GM18870 (cell line): Measurements from ENCODE around the gene ZMYM2.
A peak's percentile ranks its signal among the peaks of the same experiment; 100 is the strongest.

ENCODE experiments used
- ATAC-seq: cut with Tn5 transposase; IDR thresholded peaks from one replicate; pipeline ENCODE4 v1.9.1; 2021; ENCODE audit warnings: moderate library complexity; ENCODE audit not compliant: unreplicated experiment

The ZMYM2 gene

GRCh38 chr13:20044086-20044485 is 85.6 kb downstream of the ZMYM2 start:
- no peak for ATAC-seq

DNA sequence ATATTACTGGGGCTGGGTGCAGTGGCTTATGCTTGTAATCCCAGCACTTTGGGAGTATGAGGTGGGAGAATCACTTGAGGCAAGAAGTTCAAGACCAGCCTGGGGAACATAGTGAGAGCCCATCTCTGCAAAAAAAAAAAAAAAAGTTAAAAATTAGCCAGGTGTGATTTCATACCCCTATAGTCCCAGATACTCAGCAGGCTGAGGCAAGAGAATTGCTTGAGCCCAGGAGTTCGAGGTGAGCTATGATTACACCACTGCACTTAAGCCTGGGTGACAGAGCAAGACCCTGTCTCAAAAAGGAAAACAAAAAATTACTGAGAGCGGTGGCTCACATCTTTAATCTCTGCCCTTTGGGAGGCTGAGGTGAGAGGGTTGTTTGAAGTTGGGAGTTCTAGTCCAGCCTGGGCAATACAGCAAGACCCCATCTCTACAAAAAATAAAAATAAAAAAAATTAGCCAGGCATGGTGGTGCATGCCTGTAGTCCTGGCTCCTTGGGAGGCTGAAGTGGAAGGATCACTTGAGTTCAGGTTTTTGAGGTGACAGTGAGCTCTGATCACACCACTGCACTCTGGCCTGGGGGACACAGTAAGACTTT is 87.5 kb downstream of the ZMYM2 start:
- no peak for ATAC-seq

DNA sequence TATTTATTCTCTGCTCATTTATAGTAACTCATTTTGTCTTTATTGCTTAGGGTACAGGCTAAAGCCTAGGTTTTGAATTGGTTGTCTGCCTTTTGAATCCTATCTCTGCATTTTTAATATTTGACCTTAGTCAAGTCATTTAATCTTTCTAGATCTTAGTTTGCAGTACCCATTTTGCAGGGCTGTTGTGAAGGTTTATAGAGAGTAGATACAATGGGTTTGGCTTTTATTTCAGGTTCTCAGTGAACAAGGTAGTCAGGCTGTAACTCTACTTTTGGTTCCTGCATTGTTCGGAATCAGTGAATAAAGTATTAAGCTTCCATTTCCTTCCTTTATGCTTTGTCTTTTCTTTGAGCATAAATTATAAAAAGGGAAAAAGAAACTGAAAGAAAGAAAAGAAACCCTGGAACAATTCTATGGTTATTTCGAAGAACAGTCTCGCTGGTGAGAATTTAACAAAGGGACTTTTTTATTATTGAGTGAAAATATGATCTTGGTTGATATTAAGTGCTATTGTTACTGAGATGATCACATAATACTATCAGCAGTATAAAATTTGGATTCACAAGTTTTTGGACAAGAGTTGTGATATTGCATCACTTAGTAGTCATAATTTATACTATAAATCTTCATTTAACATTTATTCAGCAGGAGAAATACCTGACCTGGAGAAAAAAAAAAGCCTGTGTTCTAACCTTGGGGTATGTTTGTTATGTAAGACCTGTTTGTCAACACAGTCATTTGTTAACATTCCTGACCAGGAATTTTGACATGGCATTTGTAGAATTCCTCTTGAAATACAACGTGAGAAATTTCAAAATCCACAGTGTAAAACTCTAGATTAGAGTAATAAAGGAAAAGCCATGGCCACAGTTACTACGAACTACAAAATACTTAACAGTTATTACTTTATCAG is 91.3 kb downstream of the ZMYM2 start:
- ATAC-seq: no peak

DNA sequence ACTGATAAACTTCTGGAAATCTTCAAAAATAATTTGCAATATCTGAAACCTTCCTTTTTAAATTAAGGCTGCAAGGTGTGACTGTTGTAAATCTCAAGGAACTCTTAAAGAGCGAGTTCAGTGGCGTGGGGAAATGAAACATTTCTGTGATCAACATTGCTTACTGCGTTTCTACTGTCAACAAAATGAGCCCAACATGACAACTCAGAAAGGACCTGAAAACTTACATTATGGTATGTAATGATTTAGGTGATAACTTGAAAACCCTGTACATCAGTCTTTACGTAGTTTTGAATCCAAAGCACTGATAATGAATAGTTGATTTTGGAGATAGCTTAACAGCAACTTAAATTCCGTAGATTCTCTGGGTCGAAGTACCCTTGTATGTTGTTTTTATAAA is 92.8 kb downstream of the ZMYM2 start:
- ATAC-seq: no peak

GRCh38 chr13:20053016-20053415 is 94.5 kb downstream of the ZMYM2 start:
- no peak for ATAC-seq

GRCh38 chr13:20053891-20054290 is 95.4 kb downstream of the ZMYM2 start:
- ATAC-seq: no peak

DNA sequence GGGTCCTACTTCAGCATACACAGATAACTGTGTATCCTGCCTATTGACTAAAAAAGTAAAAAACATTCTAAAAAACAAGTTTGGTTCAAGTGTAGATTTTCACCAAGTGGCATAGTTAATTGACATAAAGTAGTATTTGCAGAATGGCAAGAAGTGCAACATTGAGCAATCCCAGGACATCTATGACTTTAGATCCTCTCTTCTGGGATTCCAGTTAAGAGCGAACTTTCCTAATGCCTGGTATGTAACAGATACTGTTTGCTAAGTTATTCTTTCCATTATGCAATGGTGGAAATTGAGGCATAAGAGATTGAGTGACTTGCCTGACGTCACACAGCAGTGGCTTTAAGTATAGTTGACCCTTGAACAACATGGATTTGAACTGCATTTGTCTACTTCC is 96.1 kb downstream of the ZMYM2 start:
- no peak for ATAC-seq

DNA sequence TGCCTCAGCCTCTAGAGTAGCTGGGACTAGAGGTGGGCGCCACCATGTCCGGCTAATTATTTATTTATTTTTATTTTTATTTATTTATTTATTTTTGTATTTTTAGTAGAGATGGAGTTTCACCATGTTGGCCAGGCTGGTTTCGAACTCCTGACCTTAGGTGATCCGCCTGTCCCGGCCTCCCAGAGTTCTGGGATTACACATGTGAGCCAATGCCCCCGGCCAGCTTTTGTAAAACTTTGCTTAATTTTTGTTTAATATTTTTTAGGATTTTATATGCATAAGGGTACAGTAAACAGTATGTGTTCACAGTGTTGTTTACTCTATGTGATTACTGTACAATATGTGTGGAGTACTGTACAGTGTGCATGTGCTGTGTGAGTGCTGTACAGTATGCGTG is 98.7 kb downstream of the ZMYM2 start:
- no peak for ATAC-seq

- ATAC-seq: no peak
Measured at GRCh38 chr13:20057963-20058362, 99.4 kb downstream of the ZMYM2 start.

- ATAC-seq: no peak
Measured at GRCh38 chr13:20058476-20058875, 99.9 kb downstream of the ZMYM2 start.

- no peak for ATAC-seq
Measured at GRCh38 chr13:20064128-20064527, 105.6 kb downstream of the ZMYM2 start.

DNA sequence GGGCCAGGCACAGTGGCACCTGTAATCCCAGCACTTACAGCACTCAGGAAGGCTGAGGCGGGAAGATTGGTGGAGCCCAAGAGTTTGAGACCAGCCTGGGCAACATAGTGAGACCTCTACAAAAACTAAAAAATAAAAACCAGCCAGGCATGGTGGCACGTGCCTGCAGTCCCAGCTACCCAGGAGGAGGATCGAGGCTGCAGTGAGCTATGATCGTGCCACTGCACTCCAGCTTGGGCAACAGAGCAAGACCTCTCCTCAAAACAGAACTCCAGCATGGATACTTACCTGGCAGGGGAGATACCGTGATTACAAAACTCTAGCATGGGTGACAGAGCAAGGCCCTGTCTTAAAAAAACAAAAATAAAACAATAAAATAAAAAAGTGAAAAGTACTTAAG is 107.0 kb downstream of the ZMYM2 start:
- ATAC-seq: no peak

GRCh38 chr13:20069956-20070355 is 111.4 kb downstream of the ZMYM2 start:
- ATAC-seq: no peak

DNA sequence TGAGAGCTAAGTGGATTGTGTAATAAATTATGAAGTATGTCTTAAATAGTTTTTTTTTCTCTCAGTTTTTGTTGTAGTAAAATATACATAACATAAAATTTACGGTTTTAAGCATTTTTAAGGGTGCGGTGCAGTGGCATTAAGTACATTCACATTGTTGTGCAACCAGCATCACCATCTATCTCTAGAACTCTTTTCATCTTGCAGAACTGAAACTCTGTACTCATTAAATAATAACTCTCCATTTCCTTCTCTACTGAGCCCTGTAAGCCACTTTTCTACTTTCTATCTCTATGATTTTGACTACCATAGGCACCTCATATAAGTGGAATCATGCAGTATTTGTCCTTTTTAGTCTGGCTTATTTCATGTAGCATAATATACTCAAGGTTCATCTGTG is 115.2 kb downstream of the ZMYM2 start:
- ATAC-seq: peak; percentile 90

DNA sequence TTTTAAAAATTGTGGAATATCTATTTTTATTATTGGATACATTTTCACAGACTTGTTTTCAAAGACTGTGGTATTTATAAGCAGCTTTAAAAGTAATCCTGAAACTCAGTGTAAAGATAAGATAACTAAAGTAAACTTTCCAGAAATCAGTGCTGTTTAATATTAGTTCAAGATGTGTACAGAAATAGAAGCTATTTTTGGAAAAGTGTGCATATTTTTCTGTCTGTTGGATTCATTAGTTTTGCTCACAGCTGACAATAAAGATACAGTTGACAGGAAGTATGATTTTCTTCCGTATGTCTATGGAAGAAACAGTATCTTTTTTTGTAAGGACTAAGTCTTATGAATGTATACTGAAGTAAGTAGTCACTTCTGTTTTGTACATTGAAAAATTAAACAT is 116.4 kb downstream of the ZMYM2 start:
- ATAC-seq: no peak

- ATAC-seq: no peak
Measured at GRCh38 chr13:20077086-20077485, 118.6 kb downstream of the ZMYM2 start.

DNA sequence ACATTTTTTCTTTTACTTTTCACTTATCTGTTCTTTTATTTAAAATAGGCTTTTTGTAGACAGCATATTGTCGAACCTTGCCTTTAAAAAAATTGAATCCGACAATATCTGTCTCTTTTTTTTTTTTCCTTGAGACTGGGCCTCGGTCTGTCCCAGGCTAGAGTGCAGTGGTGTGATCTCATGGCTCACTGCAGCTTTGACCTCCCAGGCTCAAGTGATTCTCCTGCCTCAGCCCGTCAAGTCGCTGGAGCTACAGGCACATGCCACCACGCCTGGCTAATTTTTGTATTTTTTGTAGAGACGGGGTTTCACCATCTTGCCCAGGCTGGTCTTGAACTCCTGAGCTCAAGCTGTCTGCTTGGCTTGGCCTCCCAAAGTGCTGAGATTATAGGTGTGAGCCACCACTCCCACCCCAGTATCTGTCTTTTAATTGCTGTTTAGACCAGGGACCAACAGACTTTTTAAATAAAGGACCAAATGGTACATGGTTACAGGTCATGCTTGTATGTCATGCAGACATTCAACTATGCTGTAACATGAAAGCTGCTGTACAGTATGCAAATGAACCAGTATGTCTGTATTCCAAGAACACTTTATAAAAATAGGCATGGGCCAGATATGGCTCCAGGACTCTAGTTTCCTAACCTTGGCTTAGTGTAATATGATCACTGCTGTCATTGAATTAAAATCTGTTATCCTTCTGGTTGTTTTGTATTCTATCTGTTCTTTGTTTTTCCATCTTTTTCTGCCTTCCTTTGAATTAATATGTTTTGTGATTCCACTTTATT is 122.0 kb downstream of the ZMYM2 start:
- no peak for ATAC-seq

DNA sequence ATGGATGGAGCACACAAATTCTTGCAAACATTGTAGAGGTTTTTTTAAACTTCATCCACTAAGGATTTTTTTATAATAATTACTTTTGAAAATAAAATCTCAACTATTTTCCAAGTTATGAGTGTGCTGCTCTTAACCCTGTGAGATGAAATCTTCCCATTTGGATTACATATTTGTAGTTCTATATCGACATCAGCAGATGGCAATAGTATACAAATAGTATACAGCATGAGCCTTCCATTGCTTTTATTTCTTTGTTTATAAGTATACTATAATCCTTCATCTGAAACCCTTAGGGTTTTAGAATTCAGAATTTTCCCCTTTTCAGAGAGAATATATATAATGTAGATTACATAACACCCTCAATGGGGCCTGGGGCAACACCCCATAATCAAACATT is 131.8 kb downstream of the ZMYM2 start:
- ATAC-seq: no peak

DNA sequence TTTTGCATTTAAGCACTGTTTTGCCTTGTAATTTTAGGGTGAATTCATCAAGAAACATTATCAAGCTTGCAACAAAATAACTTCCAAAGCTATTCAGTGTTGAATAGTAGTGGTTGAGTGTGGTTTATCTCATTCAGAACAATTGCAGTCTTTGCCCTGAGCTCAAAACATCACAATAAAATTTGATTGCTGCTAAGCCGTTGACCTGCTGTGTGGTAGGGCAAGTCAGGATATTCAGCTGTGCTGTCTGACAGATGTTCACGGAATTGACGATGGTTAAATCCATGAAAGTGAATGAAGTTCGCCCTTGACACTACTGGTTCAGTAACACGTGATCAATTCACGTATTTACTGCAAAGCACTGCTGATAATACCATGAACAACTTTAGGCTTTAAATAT is 135.4 kb downstream of the ZMYM2 start:
- ATAC-seq: no peak

DNA sequence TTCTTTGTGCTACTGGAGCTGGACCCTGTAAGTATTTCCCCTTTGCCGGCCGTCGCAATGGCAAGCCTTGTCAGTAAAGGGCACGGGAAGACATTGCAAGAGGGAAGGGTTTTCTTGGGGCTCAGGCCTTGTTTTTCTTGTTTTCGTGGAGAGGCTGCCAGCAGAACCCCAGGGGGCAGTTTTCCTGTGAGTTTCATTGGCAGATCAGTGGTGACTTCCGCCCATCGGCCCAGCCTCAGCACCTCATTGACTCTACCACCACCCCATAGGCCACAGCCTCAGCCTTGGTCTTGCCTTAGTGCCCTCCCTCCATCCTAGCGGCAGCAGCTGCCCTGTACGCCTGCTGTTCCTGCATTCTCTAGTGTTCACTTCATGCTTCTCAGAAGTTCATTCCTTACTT is 140.8 kb downstream of the ZMYM2 start:
- no peak for ATAC-seq

- ATAC-seq: no peak
Measured at GRCh38 chr13:20101467-20102316, 143.2 kb downstream of the ZMYM2 start.
